ENCODE data around the gene MACROH2A1.
A peak's percentile ranks its signal among the peaks of the same experiment; 100 is the strongest.

Gene MACROH2A1

DNA sequence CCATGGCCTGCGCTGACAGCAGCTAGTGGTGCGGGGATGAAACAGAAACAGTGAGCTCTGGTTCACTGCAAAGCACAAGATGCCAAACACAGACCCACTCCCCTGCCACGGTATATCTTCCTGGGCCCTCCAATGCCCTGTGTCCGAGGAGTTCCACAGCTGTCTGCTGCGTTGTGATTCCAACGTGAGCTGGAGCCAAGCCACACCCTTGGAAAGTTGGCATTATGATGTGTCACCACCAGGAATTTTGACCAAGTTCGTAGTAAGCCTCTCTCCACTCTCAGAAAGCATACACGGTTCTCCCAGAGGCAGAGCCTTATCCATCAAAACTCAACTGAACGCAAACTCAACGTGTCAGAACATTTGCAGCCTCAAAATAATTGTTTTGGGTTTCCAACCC lies 55.6 kb downstream of the MACROH2A1 start:
- Histone ChIP-seq H3K9me3 (ENCODE audit: low read length) (no peaks in the 10 kb centered on the region), H3K27ac (ENCODE audit: low read depth, low read length) (no peak overlapping the region), H3K36me3 (ENCODE audit: insufficient read depth, low read length) (peaks cover 82% of the 10 kb centered on the region), H3K27me3 (ENCODE audit: control insufficient read depth in 1 of 2, insufficient read depth in 2 of 2, low read length in 2 of 2) (no peaks in the 10 kb centered on the region), H3K4me3 (ENCODE audit: low read depth in 1 of 2, low read length in 2 of 2) (no peak overlapping the region), H3K4me1 (ENCODE audit: insufficient read depth, low read length) (no peaks in the 10 kb centered on the region), H3K9ac (ENCODE audit: low read length) (no peak overlapping the region)

DNA sequence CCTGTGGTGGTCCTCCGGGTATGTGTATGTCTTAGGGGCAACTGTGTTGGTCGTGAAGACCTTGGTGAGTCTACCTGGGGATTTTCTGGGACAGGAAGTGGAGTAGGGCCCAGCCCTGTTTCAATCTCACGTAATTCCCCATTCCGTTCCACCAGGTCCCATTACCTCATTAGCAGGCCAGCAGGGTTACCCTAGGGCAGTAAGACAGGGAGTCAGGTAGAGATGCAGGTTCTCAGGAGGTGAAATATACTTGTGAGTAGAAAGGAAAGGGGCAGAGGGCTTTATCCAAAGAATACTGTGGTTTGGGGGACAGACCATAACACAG lies 56.5 kb downstream of the MACROH2A1 start:
- Histone ChIP-seq H3K27ac (ENCODE audit: low read depth, low read length) (no peak overlapping the region), H3K36me3 (ENCODE audit: insufficient read depth, low read length) (peaks cover 83% of the 10 kb centered on the region), H3K9me3 (ENCODE audit: low read length) (no peaks in the 10 kb centered on the region), H3K4me1 (ENCODE audit: insufficient read depth, low read length) (peaks cover 3% of the 10 kb centered on the region), H3K9ac (ENCODE audit: low read length) (no peak overlapping the region), H3K27me3 (ENCODE audit: control insufficient read depth in 1 of 2, insufficient read depth in 2 of 2, low read length in 2 of 2) (no peaks in the 10 kb centered on the region), H3K4me3 (ENCODE audit: low read depth in 1 of 2, low read length in 2 of 2) (no peak overlapping the region)

DNA sequence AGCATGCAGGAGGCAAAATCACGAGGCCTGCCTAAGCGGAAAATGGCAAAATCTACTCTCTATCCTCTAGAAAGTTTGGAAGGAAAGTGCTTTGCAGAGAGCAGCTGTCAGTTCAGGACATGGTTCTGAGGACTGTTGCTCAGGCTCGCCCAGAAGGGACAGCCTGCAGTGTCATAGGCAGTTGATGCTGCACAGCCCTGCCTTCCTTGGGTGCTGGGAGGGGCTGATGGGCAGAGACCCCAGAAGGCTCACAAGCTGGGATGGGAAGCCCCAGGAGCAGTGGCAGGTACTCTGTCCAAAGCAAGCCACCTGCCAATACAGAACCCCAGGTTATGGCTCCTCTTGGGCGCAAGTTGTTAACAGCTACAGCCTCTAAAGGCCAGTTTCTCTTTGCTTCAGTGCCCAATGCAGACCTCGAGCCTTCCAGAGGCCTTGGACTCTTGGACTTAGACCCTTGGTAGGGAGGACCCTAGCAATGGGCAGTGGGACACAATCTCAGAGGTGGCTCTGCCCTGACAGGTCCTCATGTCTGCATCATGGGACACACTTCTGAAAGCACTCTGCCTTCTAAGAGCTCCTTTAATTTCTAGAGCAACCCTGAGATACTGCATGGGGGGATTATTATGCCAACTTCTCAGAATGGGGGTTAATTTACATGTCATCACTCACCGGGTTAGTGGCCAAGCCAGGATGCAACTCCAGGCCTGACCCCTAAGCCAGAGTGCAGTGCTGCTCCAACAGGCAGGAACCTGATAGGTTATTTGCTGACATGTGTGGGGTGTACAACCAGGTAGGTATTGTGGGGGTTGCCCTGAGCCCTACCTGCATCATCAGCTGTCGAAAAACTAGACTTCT lies 57.1 kb downstream of the MACROH2A1 start:
- Histone ChIP-seq H3K9ac (ENCODE audit: low read length) (no peak overlapping the region), H3K4me1 (ENCODE audit: insufficient read depth, low read length) (peaks cover 9% of the 10 kb centered on the region), H3K27ac (ENCODE audit: low read depth, low read length) (no peak overlapping the region), H3K36me3 (ENCODE audit: insufficient read depth, low read length) (peaks cover 83% of the 10 kb centered on the region), H3K9me3 (ENCODE audit: low read length) (no peaks in the 10 kb centered on the region), H3K4me3 (ENCODE audit: low read depth in 1 of 2, low read length in 2 of 2) (no peak overlapping the region), H3K27me3 (ENCODE audit: control insufficient read depth in 1 of 2, insufficient read depth in 2 of 2, low read length in 2 of 2) (no peaks in the 10 kb centered on the region)

DNA sequence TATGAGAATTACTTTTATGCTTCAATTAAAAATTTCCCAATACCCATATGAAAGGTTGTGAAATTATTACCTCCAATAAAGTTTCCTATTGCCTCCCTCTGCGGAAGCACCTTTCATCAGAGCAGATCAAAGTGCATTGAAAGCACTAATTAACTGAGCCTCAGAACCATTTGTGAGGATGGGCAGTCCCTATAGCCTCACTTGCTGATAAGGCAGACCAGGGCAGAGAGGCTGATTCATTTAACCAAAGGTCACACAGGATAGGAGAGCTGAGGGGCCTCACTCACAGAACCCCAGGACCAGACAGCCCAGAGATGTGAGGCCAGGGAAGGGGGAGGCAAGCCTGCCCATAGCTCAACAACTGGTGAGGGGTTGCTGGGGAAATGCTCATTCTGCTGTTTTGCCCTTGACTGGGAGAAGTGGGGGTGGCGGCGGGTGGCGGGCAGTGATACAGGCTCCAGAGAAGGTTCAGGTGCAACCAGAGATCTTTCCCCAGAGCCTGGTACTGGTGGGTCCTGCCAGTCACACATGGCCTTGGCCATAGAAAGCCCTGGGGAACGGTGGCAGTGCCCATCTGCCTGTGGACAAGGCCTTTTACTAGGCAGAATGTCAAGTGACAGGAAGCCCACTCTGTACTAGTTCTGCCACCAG lies 57.9 kb downstream of the MACROH2A1 start:
- Histone ChIP-seq H3K4me1 (ENCODE audit: insufficient read depth, low read length) (peaks cover 17% of the 10 kb centered on the region), H3K36me3 (ENCODE audit: insufficient read depth, low read length) (peaks cover 85% of the 10 kb centered on the region), H3K9me3 (ENCODE audit: low read length) (no peaks in the 10 kb centered on the region), H3K9ac (ENCODE audit: low read length) (no peak overlapping the region), H3K4me3 (ENCODE audit: low read depth in 1 of 2, low read length in 2 of 2) (no peak overlapping the region), H3K27ac (ENCODE audit: low read depth, low read length) (no peak overlapping the region), H3K27me3 (ENCODE audit: control insufficient read depth in 1 of 2, insufficient read depth in 2 of 2, low read length in 2 of 2) (no peaks in the 10 kb centered on the region)

DNA sequence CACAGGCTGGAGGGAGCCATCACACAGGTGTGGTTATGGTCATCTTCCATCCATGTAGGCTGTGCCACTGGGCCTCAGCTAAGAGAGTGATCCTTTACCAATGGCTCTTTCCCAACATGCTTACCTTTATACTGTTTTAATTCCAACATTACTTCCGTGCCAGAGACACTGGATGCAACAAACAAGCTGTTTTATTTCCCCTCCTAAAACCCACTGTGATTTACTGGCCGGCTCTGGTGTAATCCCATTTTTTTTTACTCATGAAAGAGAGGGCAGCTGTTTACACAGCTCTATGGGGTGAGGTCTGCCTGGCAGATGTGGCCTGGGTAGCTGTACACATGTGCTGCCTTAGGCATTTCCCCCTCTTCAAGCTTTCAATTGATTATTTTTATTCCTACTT lies 58.5 kb downstream of the MACROH2A1 start:
- Histone ChIP-seq H3K9me3 (ENCODE audit: low read length) (no peaks in the 10 kb centered on the region), H3K27ac (ENCODE audit: low read depth, low read length) (no peak overlapping the region), H3K27me3 (ENCODE audit: control insufficient read depth in 1 of 2, insufficient read depth in 2 of 2, low read length in 2 of 2) (no peaks in the 10 kb centered on the region), H3K9ac (ENCODE audit: low read length) (no peak overlapping the region), H3K4me3 (ENCODE audit: low read depth in 1 of 2, low read length in 2 of 2) (no peak overlapping the region), H3K4me1 (ENCODE audit: insufficient read depth, low read length) (peaks cover 23% of the 10 kb centered on the region), H3K36me3 (ENCODE audit: insufficient read depth, low read length) (peaks cover 79% of the 10 kb centered on the region)

DNA sequence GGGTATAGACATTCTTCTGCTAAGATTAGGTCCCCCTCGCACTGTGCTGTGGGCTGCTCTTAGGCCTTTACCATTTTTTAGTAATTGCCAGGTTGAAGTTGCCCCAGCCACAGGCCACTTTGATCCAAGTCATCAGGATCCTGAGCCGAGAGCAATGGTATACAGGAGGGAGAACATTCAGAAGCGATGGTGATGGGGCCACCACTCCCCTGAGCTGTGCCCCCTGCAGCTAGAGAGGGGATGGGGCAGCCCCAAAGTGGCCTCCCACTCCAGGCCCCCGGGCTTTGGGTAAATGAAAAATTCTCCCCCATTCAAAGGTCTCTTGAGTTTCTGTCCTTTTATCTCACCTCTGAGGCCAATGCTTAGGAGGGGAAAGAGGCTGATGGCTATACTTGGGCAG lies 59.4 kb downstream of the MACROH2A1 start:
- Histone ChIP-seq H3K9ac (ENCODE audit: low read length) (no peak overlapping the region), H3K9me3 (ENCODE audit: low read length) (no peaks in the 10 kb centered on the region), H3K27ac (ENCODE audit: low read depth, low read length) (no peak overlapping the region), H3K4me3 (ENCODE audit: low read depth in 1 of 2, low read length in 2 of 2) (no peak overlapping the region), H3K27me3 (ENCODE audit: control insufficient read depth in 1 of 2, insufficient read depth in 2 of 2, low read length in 2 of 2) (no peaks in the 10 kb centered on the region), H3K4me1 (ENCODE audit: insufficient read depth, low read length) (peaks cover 27% of the 10 kb centered on the region), H3K36me3 (ENCODE audit: insufficient read depth, low read length) (peaks cover 71% of the 10 kb centered on the region)

DNA sequence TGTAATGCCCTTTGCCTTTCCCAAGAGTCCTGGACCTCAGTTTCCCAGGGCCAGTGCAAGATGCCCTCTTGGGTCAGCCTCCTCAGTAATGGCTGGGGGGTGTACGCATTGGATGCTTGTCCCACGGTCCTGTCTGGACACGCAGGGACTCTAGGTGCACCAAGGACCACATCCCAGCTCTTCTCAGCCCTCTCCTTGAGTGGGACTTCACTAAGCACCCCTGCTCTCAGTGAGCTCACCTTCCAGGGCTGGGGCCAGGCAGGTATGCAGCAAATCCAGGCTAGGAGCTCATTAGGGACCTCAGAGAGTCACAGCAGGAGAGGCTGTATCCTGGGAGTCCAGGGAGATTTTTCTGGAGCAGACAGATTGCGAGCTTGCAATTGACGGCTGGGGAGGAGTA lies 59.8 kb downstream of the MACROH2A1 start:
- H3K9me3 ChIP-seq (ENCODE audit: low read length): no peaks in the 10 kb centered on the region
- no peaks in the 10 kb centered on the region for H3K27me3 ChIP-seq (ENCODE audit: control insufficient read depth in 1 of 2, insufficient read depth in 2 of 2, low read length in 2 of 2)
- peaks cover 67% of the 10 kb centered on the region for H3K36me3 ChIP-seq (ENCODE audit: insufficient read depth, low read length)
- H3K4me3 ChIP-seq (ENCODE audit: low read depth in 1 of 2, low read length in 2 of 2): no peak overlapping the region
- H3K9ac ChIP-seq (ENCODE audit: low read length): no peak overlapping the region
- H3K4me1 ChIP-seq (ENCODE audit: insufficient read depth, low read length): peaks cover 27% of the 10 kb centered on the region
- H3K27ac ChIP-seq (ENCODE audit: low read depth, low read length): no peak overlapping the region

DNA sequence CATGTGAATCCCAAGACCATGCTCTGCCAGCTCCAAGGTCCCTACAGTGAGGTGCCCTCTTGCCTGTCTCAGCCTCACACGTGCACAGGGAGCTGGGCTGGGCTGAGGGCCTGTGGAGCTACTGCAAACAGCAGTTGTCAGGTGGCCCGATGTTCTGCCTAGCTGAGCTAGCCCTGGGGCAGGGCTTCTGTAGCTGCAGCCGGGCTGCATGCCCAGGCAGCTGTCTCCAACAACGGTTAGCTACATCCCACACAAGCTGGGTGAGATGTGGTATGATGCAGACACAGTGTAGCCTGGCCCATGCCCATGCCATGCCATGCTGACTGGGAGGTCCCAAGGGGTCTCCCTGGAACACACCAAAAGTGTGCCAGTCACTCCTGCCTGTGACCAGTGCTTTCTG lies 62.0 kb downstream of the MACROH2A1 start:
- Histone ChIP-seq H3K27me3 (ENCODE audit: control insufficient read depth in 1 of 2, insufficient read depth in 2 of 2, low read length in 2 of 2) (no peaks in the 10 kb centered on the region), H3K36me3 (ENCODE audit: insufficient read depth, low read length) (peaks cover 46% of the 10 kb centered on the region), H3K4me3 (ENCODE audit: low read depth in 1 of 2, low read length in 2 of 2) (no peak overlapping the region), H3K27ac (ENCODE audit: low read depth, low read length) (peak overlapping the region; percentile 41), H3K4me1 (ENCODE audit: insufficient read depth, low read length) (peaks cover 34% of the 10 kb centered on the region), H3K9ac (ENCODE audit: low read length) (no peak overlapping the region), H3K9me3 (ENCODE audit: low read length) (no peaks in the 10 kb centered on the region)

DNA sequence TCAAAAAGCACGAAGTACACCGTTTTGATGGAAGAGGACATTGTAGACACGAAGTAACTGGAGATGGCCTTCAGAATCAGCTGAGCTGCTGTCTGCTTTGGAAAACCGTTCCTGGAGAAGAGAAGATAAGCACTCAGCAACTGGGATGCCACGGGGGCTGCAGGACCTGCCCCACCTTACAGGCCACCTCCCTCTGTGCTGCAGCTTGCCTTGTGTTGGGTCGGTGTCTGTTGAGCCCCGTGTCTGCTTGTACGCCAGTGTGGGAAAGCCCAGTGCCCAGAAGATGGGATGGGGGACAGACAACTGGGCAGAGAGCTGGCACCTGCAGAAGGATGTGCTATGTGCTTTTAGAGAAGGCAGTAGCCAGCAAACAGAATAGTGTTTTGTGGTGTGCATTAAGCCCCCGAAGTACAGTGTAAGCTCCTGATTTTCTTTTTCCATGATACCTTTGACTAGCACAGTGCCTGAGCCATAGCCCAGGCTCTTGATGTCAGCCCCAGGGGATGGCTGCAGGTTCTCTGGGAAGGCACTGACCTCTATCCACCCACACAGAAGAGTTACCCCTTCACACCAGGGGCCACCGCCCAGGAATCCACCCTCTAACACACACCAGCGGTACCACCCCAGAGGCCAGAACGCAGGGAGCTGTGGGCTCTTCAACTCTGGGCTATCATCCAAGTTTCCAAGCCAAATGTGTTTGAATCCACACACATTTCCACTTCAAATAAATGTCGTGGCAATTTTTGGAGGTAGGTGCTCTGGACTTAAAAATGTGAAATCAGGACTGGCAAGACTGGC lies 63.8 kb downstream of the MACROH2A1 start:
- Histone ChIP-seq H3K36me3 (ENCODE audit: insufficient read depth, low read length) (peaks cover 27% of the 10 kb centered on the region), H3K27ac (ENCODE audit: low read depth, low read length) (no peak overlapping the region), H3K9ac (ENCODE audit: low read length) (no peak overlapping the region), H3K4me1 (ENCODE audit: insufficient read depth, low read length) (peaks cover 34% of the 10 kb centered on the region), H3K27me3 (ENCODE audit: control insufficient read depth in 1 of 2, insufficient read depth in 2 of 2, low read length in 2 of 2) (no peaks in the 10 kb centered on the region), H3K4me3 (ENCODE audit: low read depth in 1 of 2, low read length in 2 of 2) (no peak overlapping the region), H3K9me3 (ENCODE audit: low read length) (no peaks in the 10 kb centered on the region)

DNA sequence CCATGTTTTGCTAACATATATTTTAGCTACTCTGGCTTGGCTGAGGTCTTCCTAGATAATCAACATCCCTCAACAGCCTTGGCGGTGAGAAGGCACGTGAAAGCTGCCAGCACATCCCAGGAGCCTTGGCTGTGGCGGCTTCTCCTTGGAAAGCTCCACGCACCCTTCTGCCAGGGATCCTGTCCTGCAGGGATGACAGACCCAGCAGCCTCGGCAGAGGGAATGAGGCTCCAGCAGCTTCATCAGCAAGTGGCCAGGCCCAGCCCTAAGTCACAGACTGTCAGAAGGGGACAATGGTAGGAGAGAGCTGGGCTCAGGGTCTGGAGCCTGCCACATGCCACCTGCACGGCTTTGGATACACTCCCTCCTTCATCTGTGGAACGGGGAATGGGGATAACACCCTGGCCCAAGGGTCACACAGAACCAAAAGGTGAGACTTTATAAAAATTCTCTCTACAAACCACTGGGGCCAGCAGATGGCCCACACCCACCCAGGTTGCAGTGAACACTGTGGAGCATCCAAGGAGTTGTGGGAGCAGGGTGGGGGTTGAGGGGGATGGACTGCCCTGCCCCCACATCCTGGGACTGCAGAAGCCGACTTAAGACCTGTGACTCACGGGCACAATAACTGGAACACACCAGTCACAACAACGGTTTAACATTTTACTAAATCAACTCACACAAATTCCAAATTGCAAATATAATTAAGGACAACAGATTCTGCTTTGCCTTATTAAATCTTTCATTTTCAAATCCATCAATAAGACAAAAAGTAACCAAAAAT lies 65.1 kb downstream of the MACROH2A1 start:
- no peaks in the 10 kb centered on the region for H3K9me3 ChIP-seq (ENCODE audit: low read length)
- no peaks in the 10 kb centered on the region for H3K27me3 ChIP-seq (ENCODE audit: control insufficient read depth in 1 of 2, insufficient read depth in 2 of 2, low read length in 2 of 2)
- peaks cover 34% of the 10 kb centered on the region for H3K4me1 ChIP-seq (ENCODE audit: insufficient read depth, low read length)
- H3K36me3 ChIP-seq (ENCODE audit: insufficient read depth, low read length): peaks cover 14% of the 10 kb centered on the region
- H3K9ac ChIP-seq (ENCODE audit: low read length): no peak overlapping the region
- no peak overlapping the region for H3K27ac ChIP-seq (ENCODE audit: low read depth, low read length)
- no peak overlapping the region for H3K4me3 ChIP-seq (ENCODE audit: low read depth in 1 of 2, low read length in 2 of 2)
